DMS79 (cell line): ENCODE data around the gene MRGPRD.

Source experiments
- DNase-seq: peaks from one replicate; lab custom pipeline; 2025; lab: John Stamatoyannopoulos, UW

Gene MRGPRD

GRCh38 chr11:68980776-68981065 is at the start of gene MRGPRD:
Gene MRGPRD, minus strand, starts transcription at chr11:68980986. Its CDS starts 0 bp downstream, at chr11:68980986.
- no peak for DNase-seq

- DNase-seq, result no peak
These were observed 49.5 kb upstream of the MRGPRD start for GRCh38 chr11:69030301-69030700.

- no peak for DNase-seq
These were observed 47.1 kb upstream of the MRGPRD start for GRCh38 chr11:69027704-69028372.

GRCh38 chr11:69024509-69024908 is 43.7 kb upstream of the MRGPRD start:
- no peak for DNase-seq

GRCh38 chr11:69022260-69022659 is 41.5 kb upstream of the MRGPRD start:
- DNase-seq, result no peak

GRCh38 chr11:69018924-69019323 is 38.1 kb upstream of the MRGPRD start:
- no peak for DNase-seq

- no peak for DNase-seq
These were observed 37.2 kb upstream of the MRGPRD start for GRCh38 chr11:69017951-69018350.

- no peak for DNase-seq
These were observed 34.2 kb upstream of the MRGPRD start for GRCh38 chr11:69014898-69015549.

- no peak for DNase-seq
These were observed 33.5 kb upstream of the MRGPRD start for GRCh38 chr11:69014084-69014851.

- no peak for DNase-seq
These were observed 32.5 kb upstream of the MRGPRD start, which contains the start of gene MRGPRF for GRCh38 chr11:69013009-69013951. Gene MRGPRF, minus strand, starts transcription at chr11:69013246. Its CDS starts 3,345 bp downstream, at chr11:69009901.

GRCh38 chr11:69012092-69013008 is 31.6 kb upstream of the MRGPRD start:
- no peak for DNase-seq

GRCh38 chr11:69011624-69012091 is 30.9 kb upstream of the MRGPRD start:
- DNase-seq, result no peak

GRCh38 chr11:69010964-69011623 is 30.3 kb upstream of the MRGPRD start:
- no peak for DNase-seq

GRCh38 chr11:69010361-69010891 is 29.6 kb upstream of the MRGPRD start:
- no peak for DNase-seq

- DNase-seq, result no peak
These were observed 28.8 kb upstream of the MRGPRD start for GRCh38 chr11:69009441-69010211.

GRCh38 chr11:69008737-69009440 is 28.1 kb upstream of the MRGPRD start:
- DNase-seq, result no peak

GRCh38 chr11:69007975-69008381 is 27.2 kb upstream of the MRGPRD start:
- DNase-seq, result no peak

GRCh38 chr11:69006816-69007215 is 26.0 kb upstream of the MRGPRD start:
- no peak for DNase-seq
